B cell (primary cell): ENCODE measurements around the gene DUSP9. TPM values are rescaled to one million over a fixed set of nuclear protein-coding genes. Genes with fewer than 3 reads are reported as not detected.

ENCODE experiments used
- ATAC-seq: fragments of 200-7000 bp; cut with Tn5 transposase; one replicate; pipeline ENCODE4 v1.10.0; 2021; ENCODE audit warnings: low read depth, mild to moderate bottlenecking, moderate number of reproducible peaks, moderate library complexity
- CTCF ChIA-PET: fragments of 350-600 bp; sonication (Branson Sonifier 250); formaldehyde crosslinking; loops from one replicate; lab custom pipeline; 2021; ENCODE audit warnings: antibody characterized with exemption, inconsistent platforms; lab: Charles Lee
- POLR2A ChIA-PET: fragments of 350-600 bp; sonication (Branson Sonifier 250); formaldehyde crosslinking; loops from one replicate; lab custom pipeline; 2021; ENCODE audit warnings: antibody characterized with exemption; lab: Charles Lee
- DNase-seq: peaks from one replicate; pipeline ENCODE4 v3.0.0; 2013
- H2AFZ ChIP-seq: 2 replicates; pipeline ENCODE4 v1.6.1; 2012; ENCODE audit warnings: mild to moderate bottlenecking, low read depth, low read length; ENCODE audit not compliant: insufficient read depth, poor library complexity, severe bottlenecking
- H3K27ac ChIP-seq, 2 donors: 1 replicate in 1 of 2; 2 replicates in 1 of 2; pipeline ENCODE4 v1.5.1; 2012 to 2013; ENCODE audit warnings: low read length in 2 of 2, mild to moderate bottlenecking in 2 of 2, moderate library complexity in 1 of 2
- H3K27me3 ChIP-seq, 4 experiments: fragments of 200-600 bp in 1 of 4; sonication (generic) in 1 of 4; replicated peaks in 1 of 4; 1 replicate in 2 of 4; 2 replicates in 2 of 4; pipeline versions ENCODE4 v1.6.1 to v1.7.0; 2013 to 2016; ENCODE audit warnings: low read length in 3 of 4, mild to moderate bottlenecking in 2 of 4, mixed read lengths in 1 of 4, moderate library complexity in 1 of 4; ENCODE audit not compliant: insufficient read depth in 4 of 4, control insufficient read depth in 3 of 4; ENCODE audit errors: control extremely low read depth in 1 of 4
- H3K36me3 ChIP-seq, 2 experiments: replicated peaks in 1 of 2; 1 replicate in 1 of 2; 2 replicates in 1 of 2; pipeline versions ENCODE4 v1.6.1 to v1.7.1; 2013; ENCODE audit warnings: low read length in 1 of 2; ENCODE audit not compliant: insufficient read depth in 2 of 2, control insufficient read depth in 1 of 2; ENCODE audit errors: control extremely low read depth in 1 of 2, extremely low read depth in 1 of 2
- H3K4me1 ChIP-seq, 2 donors: fragments of 200-600 bp in 1 of 2; sonication (generic) in 1 of 2; 1 replicate in 1 of 2; 2 replicates in 1 of 2; pipeline versions ENCODE4 v1.5.1 to v1.6.1; 2013 to 2017; ENCODE audit warnings: low read length in 2 of 2; ENCODE audit not compliant: control insufficient read depth in 2 of 2, insufficient read depth in 2 of 2
- H3K4me2 ChIP-seq: replicated peaks from 2 replicates; pipeline ENCODE3; 2012; ENCODE audit warnings: mild to moderate bottlenecking, low read depth, low read length; ENCODE audit not compliant: poor library complexity, severe bottlenecking
- H3K4me3 ChIP-seq, 5 experiments: fragments of 200-600 bp in 1 of 5; sonication (generic) in 1 of 5; 1 replicate in 3 of 5; 2 replicates in 2 of 5; pipeline versions ENCODE4 v1.5.1 to v1.7.0; 2011 to 2016; ENCODE audit warnings: low read length in 4 of 5, mild to moderate bottlenecking in 4 of 5, low read depth in 2 of 5, control low read depth in 1 of 5, moderate library complexity in 1 of 5; ENCODE audit not compliant: insufficient read depth in 1 of 5; ENCODE audit errors: control extremely low read depth in 1 of 5, extremely low read depth in 1 of 5
- H3K79me2 ChIP-seq: fragments of 200-600 bp; sonication (generic); one replicate; pipeline ENCODE4 v1.6.0; 2016; ENCODE audit warnings: low read length; ENCODE audit not compliant: control insufficient read depth, insufficient read depth
- H3K9ac ChIP-seq: fragments of 200-600 bp; sonication (generic); 2 replicates; pipeline ENCODE4 v1.6.1; 2017; ENCODE audit warnings: mild to moderate bottlenecking, low read length, moderate library complexity
- H3K9me3 ChIP-seq, 3 donors: one replicate each; pipeline versions ENCODE4 v1.6.1 to v1.7.1; 2013; ENCODE audit warnings: low read length in 2 of 3; ENCODE audit not compliant: control insufficient read depth in 2 of 3, insufficient read depth in 1 of 3; ENCODE audit errors: control extremely low read depth in 1 of 3
- H4K20me1 ChIP-seq: 2 replicates; pipeline ENCODE4 v1.6.0; 2012; ENCODE audit warnings: mild to moderate bottlenecking, low read length; ENCODE audit not compliant: insufficient read depth, control insufficient read depth, poor library complexity, severe bottlenecking
- H3K27ac Mint-ChIP-seq: one replicate; pipeline ENCODE4 v1.8.0; 2021; ENCODE audit warnings: mixed read lengths
- H3K27me3 Mint-ChIP-seq: one replicate; pipeline ENCODE4 v1.8.0; 2021; ENCODE audit warnings: mixed read lengths
- H3K4me1 Mint-ChIP-seq: one replicate; pipeline ENCODE4 v1.8.0; 2021; ENCODE audit warnings: mixed read lengths
- H3K4me3 Mint-ChIP-seq: one replicate; pipeline ENCODE4 v1.8.0; 2021; ENCODE audit warnings: mixed read lengths
- H3K9me3 Mint-ChIP-seq: one replicate; pipeline ENCODE4 v1.8.0; 2022; ENCODE audit warnings: mixed read lengths; ENCODE audit not compliant: insufficient read depth
- EZH2 ChIP-seq: IDR thresholded peaks from 2 replicates; pipeline ENCODE4 v1.6.1; 2012; ENCODE audit warnings: borderline replicate concordance, low read depth, mild to moderate bottlenecking, moderate library complexity, low read length; ENCODE audit not compliant: insufficient read depth, poor library complexity, severe bottlenecking
- WGBS: methylation state at CpG from one replicate; pipeline ENCODE4 v1.1.5; 2013; ENCODE audit warnings: missing lambda C conversion rate; ENCODE audit not compliant: insufficient coverage; 5-methylcytosine and 5-hydroxymethylcytosine counted together
- intact Hi-C: fragments of 100-400 bp; cut with micrococcal nuclease; formaldehyde crosslinking; loops from one replicate; pipeline ENCODE4 v1.10.0; 2022
- polyA plus RNA-seq: library from polyadenylated mRNA; depleted of rRNA; stranded (reverse); fragments of >200 nt; gene quantifications from 2 replicates; pipeline ENCODE4 v1.2.3, GENCODE V29; 2012
- total RNA-seq, 2 donors: library from RNA; stranded (reverse); fragments of 120-200 nt in 1 of 2; gene quantifications; 1 replicate in 1 of 2; 2 replicates in 1 of 2; pipeline versions ENCODE4 v1.2.3 to v1.2.4, GENCODE V29; 2013 to 2022
- TF ChIP-seq, protein P1 (sequence below): fragments of 200-600 bp; IDR thresholded peaks from one replicate; pipeline ENCODE4 v1.8.0; 2022; ENCODE audit warnings: antibody characterized with exemption, mild to moderate bottlenecking

The DUSP9 gene
- total and polyA plus RNA-seq, 2 donors (not counting 1 experiment from before 2014, with no cell fraction given) = not detected

DNA sequence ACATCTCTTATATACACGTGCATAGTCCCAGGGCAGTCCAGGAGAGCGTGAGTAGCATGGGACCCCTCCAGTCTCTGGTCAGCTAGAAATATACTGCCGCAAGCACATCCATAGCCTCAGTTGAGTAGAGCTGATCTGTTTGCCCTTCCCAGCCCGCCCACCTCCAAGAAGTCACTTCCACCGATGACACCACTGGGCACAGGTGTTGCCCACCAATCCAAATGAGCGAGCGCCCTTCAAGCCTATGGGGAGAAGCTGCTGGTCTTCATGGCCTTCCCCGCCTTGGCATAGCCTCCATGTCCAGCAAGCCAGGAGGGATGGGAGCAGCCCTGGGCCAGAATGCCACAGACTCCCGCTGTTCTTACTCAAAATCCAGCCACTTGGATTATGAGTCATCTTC lies 10.2 kb downstream of the DUSP9 start:
- no peak overlapping the region for H3K4me2 ChIP-seq
- no peak overlapping the region for H2AFZ ChIP-seq
- Mint-ChIP-seq H3K4me1 (peaks cover 3% of the 10 kb centered on the region), H3K9me3 (no peaks in the 10 kb centered on the region), H3K27me3 (peaks cover 27% of the 10 kb centered on the region), H3K4me3 (no peak overlapping the region), H3K27ac (no peak overlapping the region)
- no peak overlapping the region for H3K9ac ChIP-seq
- H4K20me1 ChIP-seq = no peaks in the 10 kb centered on the region
- DNase-seq (no peak), ATAC-seq (no peak)
- POLR2A ChIA-PET = no interaction called here
- 88% methylated on average over 1 of the region's 9 CpGs for whole genome bisulfite sequencing
- peaks cover 0 to 2% of the 10 kb centered on the region in 2 donors for H3K4me1 ChIP-seq
- H3K9me3 ChIP-seq = no peaks in the 10 kb centered on the region
- no peak overlapping the region for H3K27ac ChIP-seq
- no peaks in the 10 kb centered on the region for H3K79me2 ChIP-seq
- CTCF ChIA-PET = interaction anchor here (0.7 to 2.0 kb wide), 6 partner anchors 10 to 120 kb away, joined by 3 to 6 read pairs (median 4); no protein-coding TSS in a partner anchor
- TF ChIP-seq EZH2 = no peak
- TF ChIP-seq, protein P1, sequence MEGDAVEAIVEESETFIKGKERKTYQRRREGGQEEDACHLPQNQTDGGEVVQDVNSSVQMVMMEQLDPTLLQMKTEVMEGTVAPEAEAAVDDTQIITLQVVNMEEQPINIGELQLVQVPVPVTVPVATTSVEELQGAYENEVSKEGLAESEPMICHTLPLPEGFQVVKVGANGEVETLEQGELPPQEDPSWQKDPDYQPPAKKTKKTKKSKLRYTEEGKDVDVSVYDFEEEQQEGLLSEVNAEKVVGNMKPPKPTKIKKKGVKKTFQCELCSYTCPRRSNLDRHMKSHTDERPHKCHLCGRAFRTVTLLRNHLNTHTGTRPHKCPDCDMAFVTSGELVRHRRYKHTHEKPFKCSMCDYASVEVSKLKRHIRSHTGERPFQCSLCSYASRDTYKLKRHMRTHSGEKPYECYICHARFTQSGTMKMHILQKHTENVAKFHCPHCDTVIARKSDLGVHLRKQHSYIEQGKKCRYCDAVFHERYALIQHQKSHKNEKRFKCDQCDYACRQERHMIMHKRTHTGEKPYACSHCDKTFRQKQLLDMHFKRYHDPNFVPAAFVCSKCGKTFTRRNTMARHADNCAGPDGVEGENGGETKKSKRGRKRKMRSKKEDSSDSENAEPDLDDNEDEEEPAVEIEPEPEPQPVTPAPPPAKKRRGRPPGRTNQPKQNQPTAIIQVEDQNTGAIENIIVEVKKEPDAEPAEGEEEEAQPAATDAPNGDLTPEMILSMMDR = no peak
- H3K36me3 ChIP-seq = no peaks in the 10 kb centered on the region
- no peak overlapping the region for H3K4me3 ChIP-seq
- intact Hi-C loops = no loop called here
- peaks cover 0 to under 1% (median under 1%) of the 10 kb centered on the region in 4 experiments for H3K27me3 ChIP-seq

DNA sequence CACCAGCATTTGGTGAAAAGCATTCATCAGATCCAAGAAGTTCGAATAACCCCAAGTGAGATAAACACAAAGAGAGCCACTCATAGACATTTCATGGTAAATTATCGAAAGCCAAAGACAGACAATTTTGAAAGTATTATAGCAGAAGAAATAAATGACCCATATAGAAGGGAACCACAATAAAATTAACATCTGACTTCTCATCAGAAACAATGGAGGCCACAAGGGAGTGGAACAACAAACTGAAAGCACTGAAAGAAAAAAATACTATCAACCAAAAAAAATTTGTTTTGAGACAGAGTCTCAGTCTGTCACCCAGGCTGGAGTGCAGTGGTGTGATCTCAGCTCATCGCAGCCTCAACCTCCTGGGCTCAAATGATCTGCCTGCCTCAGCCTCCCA lies 12.3 kb downstream of the DUSP9 start:
- peaks cover 3 to 5% of the 10 kb centered on the region in 2 donors for H3K4me1 ChIP-seq
- H2AFZ ChIP-seq = no peak overlapping the region
- no peaks in the 10 kb centered on the region for H4K20me1 ChIP-seq
- no peak overlapping the region for H3K4me3 ChIP-seq
- no peak overlapping the region for H3K9ac ChIP-seq
- H3K27me3 Mint-ChIP-seq = peaks cover 30% of the 10 kb centered on the region
- TF ChIP-seq EZH2 = no peak
- TF ChIP-seq, protein P1 = no peak
- DNase-seq = no peak
- H3K27me3 ChIP-seq = peaks cover 0 to 3% (median 1%) of the 10 kb centered on the region in 4 experiments
- ChIA-PET POLR2A (no interaction called here), CTCF (interaction anchor here (1.3 kb wide), 1 partner anchor 23 kb away, joined by 3 read pairs; no protein-coding TSS in a partner anchor)
- no peak overlapping the region for H3K27ac ChIP-seq
- no peak overlapping the region for H3K27ac Mint-ChIP-seq
- H3K79me2 ChIP-seq = no peaks in the 10 kb centered on the region
- H3K9me3 Mint-ChIP-seq = no peaks in the 10 kb centered on the region
- WGBS = 100% methylated on average over 1 of the region's 3 CpGs
- no peaks in the 10 kb centered on the region for H3K9me3 ChIP-seq
- intact Hi-C loops = no loop called here
- no peak for ATAC-seq
- H3K4me1 Mint-ChIP-seq = peaks cover 6% of the 10 kb centered on the region
- no peak overlapping the region for H3K4me2 ChIP-seq
- H3K36me3 ChIP-seq = no peaks in the 10 kb centered on the region
- no peak overlapping the region for H3K4me3 Mint-ChIP-seq
